Esophagus muscularis mucosa (tissue), 4 donors: Measurements from ENCODE around the gene MRPS21.

Experiments
- CTCF ChIP-seq, 3 experiments: fragments of 200-600 bp in 2 of 3; fragments of 450-650 bp in 1 of 3; sonication (generic) in 2 of 3; IDR thresholded peaks; one replicate each; pipeline ENCODE4 v1.5.1; 2017 to 2019; ENCODE audit warnings: antibody characterized with exemption in 3 of 3, mild to moderate bottlenecking in 2 of 3, moderate library complexity in 1 of 3
- EP300 ChIP-seq: sonication (generic); formaldehyde crosslinking; IDR thresholded peaks from one replicate; pipeline ENCODE4 v1.6.1; 2017; ENCODE audit warnings: antibody characterized with exemption
- POLR2A ChIP-seq: fragments of 450-650 bp; IDR thresholded peaks from one replicate; pipeline ENCODE4 v1.6.1; 2017; ENCODE audit warnings: antibody characterized with exemption, moderate library complexity, mild to moderate bottlenecking, low read depth
- POLR2AphosphoS5 ChIP-seq, 2 donors: sonication (generic); formaldehyde crosslinking; IDR thresholded peaks; one replicate each; pipeline ENCODE4 v1.6.1; 2017; ENCODE audit warnings: antibody characterized with exemption in 2 of 2

GRCh38 chr1:150259758-150260669 is 33.6 kb upstream of the MRPS21 start:
- TF ChIP-seq POLR2AphosphoS5 (IDR thresholded peaks at IDR 0.05) = no peak
- no peak for TF ChIP-seq POLR2A
- no peak for TF ChIP-seq CTCF (IDR thresholded peaks at IDR 0.05)
- no peak for TF ChIP-seq EP300
